CD14-positive monocyte (primary cell): Measurements from ENCODE around the gene OR11A1. TPM values are rescaled to one million over a fixed set of nuclear protein-coding genes. Genes with fewer than 3 reads are reported as not detected.

Source experiments
- DNase-seq, 3 donors: peaks; one replicate each; pipeline ENCODE4 v3.0.0-alpha.2; 2011 to 2022
- H2AFZ ChIP-seq: 2 replicates; pipeline ENCODE4 v1.6.0; 2012; ENCODE audit warnings: mild to moderate bottlenecking, low read depth, low read length, inconsistent platforms; ENCODE audit not compliant: insufficient read depth, poor library complexity, severe bottlenecking
- H3K27ac ChIP-seq, 2 donors: 1 replicate in 1 of 2; 2 replicates in 1 of 2; pipeline ENCODE4 v1.5.1; 2012 to 2013; ENCODE audit warnings: low read length in 2 of 2, control low read depth in 1 of 2, inconsistent platforms in 1 of 2, low read depth in 1 of 2, mild to moderate bottlenecking in 1 of 2
- H3K27me3 ChIP-seq, 2 donors: one replicate each; pipeline versions ENCODE4 v1.6.0 to v1.6.1; 2011 to 2013; ENCODE audit warnings: low read length in 2 of 2; ENCODE audit not compliant: control insufficient read depth in 2 of 2, insufficient read depth in 2 of 2
- H3K36me3 ChIP-seq, 2 donors: replicated peaks in 1 of 2; 1 replicate in 1 of 2; 2 replicates in 1 of 2; pipeline versions ENCODE4 v1.5.1 to v1.6.1; 2012 to 2013; ENCODE audit warnings: low read length in 2 of 2, control low read depth in 1 of 2, inconsistent platforms in 1 of 2, mild to moderate bottlenecking in 1 of 2; ENCODE audit not compliant: insufficient read depth in 2 of 2, control insufficient read depth in 1 of 2
- H3K4me1 ChIP-seq, 2 donors: 1 replicate in 1 of 2; 2 replicates in 1 of 2; pipeline versions ENCODE4 v1.5.1 to v1.6.1; 2012 to 2013; ENCODE audit warnings: low read length in 2 of 2, control low read depth in 1 of 2, inconsistent platforms in 1 of 2, mild to moderate bottlenecking in 1 of 2, moderate library complexity in 1 of 2; ENCODE audit not compliant: insufficient read depth in 2 of 2, control insufficient read depth in 1 of 2
- H3K4me2 ChIP-seq: replicated peaks from 2 replicates; pipeline ENCODE3; 2012; ENCODE audit warnings: low read length, moderate library complexity, mild to moderate bottlenecking; ENCODE audit not compliant: poor library complexity, severe bottlenecking; ENCODE audit errors: extremely low read depth
- H3K4me3 ChIP-seq, 3 experiments: fragments of 200-600 bp in 1 of 3; sonication (generic) in 1 of 3; replicated peaks in 1 of 3; 1 replicate in 2 of 3; 2 replicates in 1 of 3; pipeline ENCODE4 v1.5.1; 2011 to 2013; ENCODE audit warnings: low read length in 3 of 3, mild to moderate bottlenecking in 3 of 3, control low read depth in 2 of 3, low read depth in 2 of 3, inconsistent platforms in 1 of 3, moderate library complexity in 1 of 3
- H3K79me2 ChIP-seq: 2 replicates; pipeline ENCODE4 v1.6.0; 2012; ENCODE audit warnings: mild to moderate bottlenecking, control low read depth, inconsistent platforms, low read length, moderate library complexity; ENCODE audit not compliant: insufficient read depth
- H3K9ac ChIP-seq: 2 replicates; pipeline ENCODE4 v1.6.0; 2017; ENCODE audit warnings: low read length, mild to moderate bottlenecking; ENCODE audit not compliant: insufficient read depth, poor library complexity, severe bottlenecking
- H3K9me3 ChIP-seq, 2 donors: replicated peaks in 1 of 2; 1 replicate in 1 of 2; 2 replicates in 1 of 2; pipeline versions ENCODE4 v1.5.1 to v1.6.1; 2012 to 2013; ENCODE audit warnings: low read length in 2 of 2, control low read depth in 1 of 2; ENCODE audit not compliant: control insufficient read depth in 1 of 2, insufficient read depth in 1 of 2
- H4K20me1 ChIP-seq: 2 replicates; pipeline ENCODE4 v1.6.0; 2012; ENCODE audit warnings: mild to moderate bottlenecking, low read length, control low read depth, moderate library complexity; ENCODE audit not compliant: insufficient read depth
- H3K27ac Mint-ChIP-seq, 7 donors: one replicate each; pipeline ENCODE4 v1.8.0; 2020; ENCODE audit warnings: mild to moderate bottlenecking in 7 of 7, mixed read lengths in 7 of 7, moderate library complexity in 6 of 7, inconsistent platforms in 2 of 7
- H3K27me3 Mint-ChIP-seq, 3 donors: one replicate each; pipeline ENCODE4 v1.8.0; 2021 to 2022; ENCODE audit warnings: low read depth in 3 of 3, mild to moderate bottlenecking in 3 of 3, mixed read lengths in 3 of 3, moderate library complexity in 3 of 3, inconsistent platforms in 1 of 3
- H3K36me3 Mint-ChIP-seq, 2 donors: one replicate each; pipeline ENCODE4 v1.8.0; 2020; ENCODE audit warnings: mixed read lengths in 2 of 2, inconsistent platforms in 1 of 2, mild to moderate bottlenecking in 1 of 2
- H3K4me1 Mint-ChIP-seq: one replicate; pipeline ENCODE4 v1.8.0; 2020; ENCODE audit warnings: mild to moderate bottlenecking, mixed read lengths
- H3K4me3 Mint-ChIP-seq, 2 donors: one replicate each; pipeline ENCODE4 v1.8.0; 2020; ENCODE audit warnings: mild to moderate bottlenecking in 2 of 2, mixed read lengths in 2 of 2, moderate library complexity in 1 of 2
- H3K9me3 Mint-ChIP-seq, 7 donors: one replicate each; pipeline ENCODE4 v1.8.0; 2020 to 2022; ENCODE audit warnings: mixed read lengths in 7 of 7, mild to moderate bottlenecking in 6 of 7, moderate library complexity in 6 of 7, inconsistent platforms in 2 of 7
- CTCF ChIP-seq: fragments of 200-600 bp; IDR thresholded peaks from one replicate; pipeline ENCODE4 v1.8.0; 2022; ENCODE audit warnings: antibody characterized with exemption, mild to moderate bottlenecking
- WGBS: methylation state at CpG from one replicate; pipeline ENCODE4 v1.1.5; 2013; ENCODE audit warnings: missing lambda C conversion rate; ENCODE audit not compliant: insufficient coverage; 5-methylcytosine and 5-hydroxymethylcytosine counted together
- intact Hi-C, 2 donors: fragments of 100-400 bp; cut with micrococcal nuclease; formaldehyde crosslinking; loops; one replicate each; pipeline versions ENCODE4 v1.15.0 to v1.15.1; 2023
- polyA plus RNA-seq, 3 donors: library from polyadenylated mRNA; depleted of rRNA in 1 of 3; unstranded in 2 of 3; stranded (reverse) in 1 of 3; fragments of 300-500 nt in 2 of 3; fragments of >200 nt in 1 of 3; fragmentation: Illumina TruSeq in 2 of 3; gene quantifications; 1 replicate in 2 of 3; 2 replicates in 1 of 3; pipeline ENCODE4 v1.2.3, GENCODE V29; 2012 to 2021

OR11A1 gene
- polyA plus RNA-seq, 3 donors: not detected

- Histone ChIP-seq H3K9ac (no peak overlapping the region), H3K27me3 (no peaks in the 10 kb centered on the region), H3K36me3 (no peaks in the 10 kb centered on the region), H3K27ac (no peak overlapping the region), H4K20me1 (no peaks in the 10 kb centered on the region), H3K79me2 (no peaks in the 10 kb centered on the region), H2AFZ (no peak overlapping the region), H3K4me2 (no peak overlapping the region), H3K4me3 (no peak overlapping the region), H3K9me3 (no peaks in the 10 kb centered on the region), H3K4me1 (no peaks in the 10 kb centered on the region)
- H3K9me3 Mint-ChIP-seq: peaks cover 0 to 2% (median 0%) of the 10 kb centered on the region in 7 donors
- H3K4me3 Mint-ChIP-seq: no peak overlapping the region
- no peak overlapping the region for H3K27ac Mint-ChIP-seq
- no peak for TF ChIP-seq CTCF
- intact Hi-C loops: no loop called here
- peaks cover 0 to 4% (median 2%) of the 10 kb centered on the region in 3 donors for H3K27me3 Mint-ChIP-seq
- 94% methylated on average over 3 of the region's 6 CpGs for WGBS
- no peaks in the 10 kb centered on the region for H3K36me3 Mint-ChIP-seq
- no peak for DNase-seq
- no peaks in the 10 kb centered on the region for H3K4me1 Mint-ChIP-seq
Observed at GRCh38 chr6:29462022-29462421, 5.2 kb upstream of the OR11A1 start.

- no peak for DNase-seq
- no CpG with 5 or more reads among the region's 5 CpGs for WGBS
- no peak for TF ChIP-seq CTCF
Observed at GRCh38 chr6:29461021-29461814, 4.3 kb upstream of the OR11A1 start.

More at GRCh38 chr6:29461021-29461814, 4.3 kb upstream of the OR11A1 start:
- intact Hi-C loops: no loop called here
- H3K9me3 ChIP-seq: no peaks in the 10 kb centered on the region
- H3K9me3 Mint-ChIP-seq: peaks cover 0 to 2% (median 0%) of the 10 kb centered on the region in 7 donors
- H3K9ac ChIP-seq: no peak overlapping the region
- H4K20me1 ChIP-seq: no peaks in the 10 kb centered on the region
- H3K4me2 ChIP-seq: no peak overlapping the region
- H3K79me2 ChIP-seq: no peaks in the 10 kb centered on the region
- no peaks in the 10 kb centered on the region for H3K4me1 ChIP-seq
- no peak overlapping the region for H3K27ac ChIP-seq
- no peaks in the 10 kb centered on the region for H3K4me1 Mint-ChIP-seq
- no peaks in the 10 kb centered on the region for H3K36me3 ChIP-seq
- H3K27me3 Mint-ChIP-seq: peaks cover 0 to 4% (median 2%) of the 10 kb centered on the region in 3 donors
- H3K4me3 Mint-ChIP-seq: no peak overlapping the region
- no peak overlapping the region for H2AFZ ChIP-seq
- no peak overlapping the region for H3K4me3 ChIP-seq
- H3K27me3 ChIP-seq: no peaks in the 10 kb centered on the region
- H3K27ac Mint-ChIP-seq: no peak overlapping the region
- no peaks in the 10 kb centered on the region for H3K36me3 Mint-ChIP-seq
